ENCODE data around the gene GRIN3A.

Gene GRIN3A

DNA sequence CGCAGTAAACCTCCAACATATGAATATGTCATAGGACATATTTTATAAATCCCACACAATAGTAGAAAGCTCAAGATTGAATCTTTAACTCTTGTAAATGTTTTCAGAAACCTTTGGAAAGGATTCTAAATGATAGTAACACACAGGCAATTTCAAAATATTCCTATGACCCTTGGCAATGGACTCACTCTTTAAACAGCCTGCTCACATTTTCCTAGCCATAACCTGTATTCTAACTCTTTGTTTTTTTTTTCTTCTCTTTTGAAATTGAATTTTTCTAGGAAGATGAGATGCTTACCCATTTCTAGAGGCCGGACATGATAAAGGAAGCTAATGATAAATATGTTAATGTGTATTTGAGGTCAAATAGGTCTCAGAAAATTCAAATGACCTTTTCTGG, 29.6 kb downstream of the GRIN3A start:
- TF ChIP-seq POLR2A (IDR thresholded peaks at IDR 0.05; ENCODE audit: extremely low read depth, insufficient read length) (no peak), MYC (IDR thresholded peaks at IDR 0.05; ENCODE audit: low read depth, low read length) (no peak)
- TF ChIP-seq, protein P1, sequence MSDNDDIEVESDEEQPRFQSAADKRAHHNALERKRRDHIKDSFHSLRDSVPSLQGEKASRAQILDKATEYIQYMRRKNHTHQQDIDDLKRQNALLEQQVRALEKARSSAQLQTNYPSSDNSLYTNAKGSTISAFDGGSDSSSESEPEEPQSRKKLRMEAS (IDR thresholded peaks at IDR 0.05; ENCODE audit: low read depth, low read length): no peak
- TF ChIP-seq, protein P2, sequence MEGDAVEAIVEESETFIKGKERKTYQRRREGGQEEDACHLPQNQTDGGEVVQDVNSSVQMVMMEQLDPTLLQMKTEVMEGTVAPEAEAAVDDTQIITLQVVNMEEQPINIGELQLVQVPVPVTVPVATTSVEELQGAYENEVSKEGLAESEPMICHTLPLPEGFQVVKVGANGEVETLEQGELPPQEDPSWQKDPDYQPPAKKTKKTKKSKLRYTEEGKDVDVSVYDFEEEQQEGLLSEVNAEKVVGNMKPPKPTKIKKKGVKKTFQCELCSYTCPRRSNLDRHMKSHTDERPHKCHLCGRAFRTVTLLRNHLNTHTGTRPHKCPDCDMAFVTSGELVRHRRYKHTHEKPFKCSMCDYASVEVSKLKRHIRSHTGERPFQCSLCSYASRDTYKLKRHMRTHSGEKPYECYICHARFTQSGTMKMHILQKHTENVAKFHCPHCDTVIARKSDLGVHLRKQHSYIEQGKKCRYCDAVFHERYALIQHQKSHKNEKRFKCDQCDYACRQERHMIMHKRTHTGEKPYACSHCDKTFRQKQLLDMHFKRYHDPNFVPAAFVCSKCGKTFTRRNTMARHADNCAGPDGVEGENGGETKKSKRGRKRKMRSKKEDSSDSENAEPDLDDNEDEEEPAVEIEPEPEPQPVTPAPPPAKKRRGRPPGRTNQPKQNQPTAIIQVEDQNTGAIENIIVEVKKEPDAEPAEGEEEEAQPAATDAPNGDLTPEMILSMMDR (IDR thresholded peaks at IDR 0.05; ENCODE audit: low read depth, low read length): no peak
- no peak for DNase-seq (ENCODE audit: low read depth)

DNA sequence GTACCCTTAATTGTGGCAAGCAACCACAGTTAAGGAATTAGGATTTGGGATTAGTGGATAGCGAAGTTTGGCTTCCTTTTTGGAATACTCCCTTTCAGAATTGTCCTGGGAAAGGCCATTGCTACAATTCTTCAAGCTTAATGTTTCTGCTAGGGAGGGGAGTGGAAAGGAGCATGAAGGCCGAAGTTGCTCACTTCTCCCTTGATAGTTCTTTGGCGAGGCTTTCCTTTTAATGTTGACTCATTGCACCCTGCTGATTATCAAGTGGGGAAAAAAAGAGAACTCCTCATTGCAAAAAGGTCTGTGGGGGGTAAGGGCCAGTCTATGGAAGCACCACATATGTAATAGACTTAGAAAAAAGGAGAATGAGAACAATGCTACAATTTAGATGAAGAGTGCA, 30.7 kb downstream of the GRIN3A start:
- H3K4me3 ChIP-seq (ENCODE audit: low read depth, low read length): no peak overlapping the region
- TF ChIP-seq, protein P2 (IDR thresholded peaks at IDR 0.05; ENCODE audit: low read depth, low read length): no peak
- peak; percentile 32 for DNase-seq (ENCODE audit: low read depth)

More for the DNA sequence above, 29.6 kb downstream of the GRIN3A start:
- no peak overlapping the region for H3K4me3 ChIP-seq (ENCODE audit: low read depth, low read length)

GRCh38 chr9:101706997-101707396, 31.4 kb downstream of the GRIN3A start:
- TF ChIP-seq, protein P2 (IDR thresholded peaks at IDR 0.05; ENCODE audit: low read depth, low read length): no peak
- TF ChIP-seq, protein P1 (IDR thresholded peaks at IDR 0.05; ENCODE audit: low read depth, low read length): no peak
- no peak for TF ChIP-seq POLR2A (IDR thresholded peaks at IDR 0.05; ENCODE audit: extremely low read depth, insufficient read length)
- no peak for TF ChIP-seq MYC (IDR thresholded peaks at IDR 0.05; ENCODE audit: low read depth, low read length)
- DNase-seq (ENCODE audit: low read depth): no peak
- no peak overlapping the region for H3K4me3 ChIP-seq (ENCODE audit: low read depth, low read length)

DNA sequence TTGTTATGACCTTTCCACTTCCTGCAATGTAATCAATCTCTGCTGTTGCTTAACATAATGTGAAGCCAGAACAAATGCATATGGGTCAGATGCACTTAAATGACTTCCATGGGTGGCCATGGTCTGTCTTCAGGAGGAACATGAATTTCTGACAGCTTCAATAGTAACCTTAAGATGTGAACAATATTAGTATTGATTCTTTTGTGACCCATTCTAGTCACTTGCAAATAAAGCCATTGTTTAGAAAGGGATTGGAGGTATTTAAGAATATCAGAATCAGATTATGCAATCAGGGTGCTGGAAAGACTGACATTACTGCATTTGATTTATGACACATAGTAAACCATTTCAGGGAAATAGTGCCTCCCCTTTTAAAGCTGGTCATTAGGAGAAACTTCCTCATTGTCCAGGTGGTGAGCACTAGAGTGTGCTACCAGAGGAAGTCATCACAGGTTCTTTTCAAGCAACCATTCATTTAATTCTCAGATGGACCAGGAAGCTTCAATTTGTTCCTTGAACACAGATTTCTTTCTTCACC, 32.1 kb downstream of the GRIN3A start:
- no peak for TF ChIP-seq MYC (IDR thresholded peaks at IDR 0.05; ENCODE audit: low read depth, low read length)
- TF ChIP-seq, protein P2 (IDR thresholded peaks at IDR 0.05; ENCODE audit: low read depth, low read length): no peak
- TF ChIP-seq, protein P1 (IDR thresholded peaks at IDR 0.05; ENCODE audit: low read depth, low read length): no peak
- TF ChIP-seq POLR2A (IDR thresholded peaks at IDR 0.05; ENCODE audit: extremely low read depth, insufficient read length): no peak
- no peak overlapping the region for H3K4me3 ChIP-seq (ENCODE audit: low read depth, low read length)
- no peak for DNase-seq (ENCODE audit: low read depth)

DNA sequence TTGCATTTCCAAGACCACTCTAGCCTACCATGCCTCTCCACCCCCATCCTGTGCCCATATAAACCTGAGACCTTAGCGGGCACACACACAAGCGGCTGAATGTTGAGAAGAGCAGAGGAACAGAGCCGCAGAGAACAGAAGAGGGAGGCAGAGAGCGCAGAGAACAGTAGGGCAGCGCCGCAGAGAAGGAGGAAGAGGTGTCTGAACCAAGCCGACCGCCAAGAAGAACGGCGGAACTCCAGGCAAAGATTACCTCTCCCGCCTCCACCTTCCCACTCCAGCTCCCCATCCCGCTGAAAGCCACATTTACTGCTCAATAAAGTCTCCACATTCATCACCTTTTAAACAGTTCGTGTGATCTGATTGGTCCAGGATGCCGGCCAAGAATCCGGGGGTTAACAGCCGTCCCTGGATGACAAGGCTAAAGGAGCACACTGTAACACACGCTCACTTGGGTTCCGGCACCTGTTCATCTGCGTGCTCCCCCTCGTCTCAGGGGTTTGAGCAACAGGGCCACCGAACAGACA, 33.2 kb downstream of the GRIN3A start:
- DNase-seq (ENCODE audit: low read depth): no peak
- TF ChIP-seq, protein P1 (IDR thresholded peaks at IDR 0.05; ENCODE audit: low read depth, low read length): no peak
- no peak for TF ChIP-seq MYC (IDR thresholded peaks at IDR 0.05; ENCODE audit: low read depth, low read length)
- TF ChIP-seq, protein P2 (IDR thresholded peaks at IDR 0.05; ENCODE audit: low read depth, low read length): no peak
- TF ChIP-seq POLR2A (IDR thresholded peaks at IDR 0.05; ENCODE audit: extremely low read depth, insufficient read length): no peak
- no peak overlapping the region for H3K4me3 ChIP-seq (ENCODE audit: low read depth, low read length)

- TF ChIP-seq POLR2A (IDR thresholded peaks at IDR 0.05; ENCODE audit: extremely low read depth, insufficient read length) (no peak), MYC (IDR thresholded peaks at IDR 0.05; ENCODE audit: low read depth, low read length) (no peak)
- TF ChIP-seq, protein P1 (IDR thresholded peaks at IDR 0.05; ENCODE audit: low read depth, low read length): no peak
- TF ChIP-seq, protein P2 (IDR thresholded peaks at IDR 0.05; ENCODE audit: low read depth, low read length): no peak
- no peak overlapping the region for H3K4me3 ChIP-seq (ENCODE audit: low read depth, low read length)
- no peak for DNase-seq (ENCODE audit: low read depth)
These were observed 36.2 kb downstream of the GRIN3A start for GRCh38 chr9:101702257-101702656.

Data from NB4 (cell line).